ENCODE data around the gene LNP1. TPM values are rescaled to one million over a fixed set of nuclear protein-coding genes. Genes with fewer than 3 reads are reported as not detected.

LNP1 gene
- total RNA-seq, 2 experiments from 2014 or later, result 8.9 to 12.7 TPM

DNA sequence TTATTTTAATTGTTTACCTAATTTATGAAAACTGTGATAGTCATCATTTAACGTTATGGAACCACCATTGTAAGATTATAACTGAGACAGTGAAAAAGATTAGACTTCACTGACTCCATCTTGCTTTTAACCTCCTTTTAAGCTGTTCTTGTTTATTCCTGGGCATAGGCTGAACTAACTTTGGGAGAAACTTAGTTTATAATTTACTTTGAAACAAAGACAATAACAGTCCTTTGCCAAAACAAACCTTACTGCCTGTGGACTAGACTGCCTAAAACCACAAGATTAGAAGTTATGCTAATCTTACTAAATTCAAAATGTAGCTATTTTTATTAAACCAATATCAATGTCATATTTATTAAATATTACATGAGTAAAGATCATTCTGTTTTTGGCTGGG, 46.7 kb downstream of the LNP1 start:
- CTCF ChIA-PET (ENCODE audit: unreplicated experiment), result no interaction called here
- no peaks in the 10 kb centered on the region for H4K20me1 ChIP-seq (ENCODE audit: insufficient read depth, low read length)
- TF ChIP-seq, protein P1, sequence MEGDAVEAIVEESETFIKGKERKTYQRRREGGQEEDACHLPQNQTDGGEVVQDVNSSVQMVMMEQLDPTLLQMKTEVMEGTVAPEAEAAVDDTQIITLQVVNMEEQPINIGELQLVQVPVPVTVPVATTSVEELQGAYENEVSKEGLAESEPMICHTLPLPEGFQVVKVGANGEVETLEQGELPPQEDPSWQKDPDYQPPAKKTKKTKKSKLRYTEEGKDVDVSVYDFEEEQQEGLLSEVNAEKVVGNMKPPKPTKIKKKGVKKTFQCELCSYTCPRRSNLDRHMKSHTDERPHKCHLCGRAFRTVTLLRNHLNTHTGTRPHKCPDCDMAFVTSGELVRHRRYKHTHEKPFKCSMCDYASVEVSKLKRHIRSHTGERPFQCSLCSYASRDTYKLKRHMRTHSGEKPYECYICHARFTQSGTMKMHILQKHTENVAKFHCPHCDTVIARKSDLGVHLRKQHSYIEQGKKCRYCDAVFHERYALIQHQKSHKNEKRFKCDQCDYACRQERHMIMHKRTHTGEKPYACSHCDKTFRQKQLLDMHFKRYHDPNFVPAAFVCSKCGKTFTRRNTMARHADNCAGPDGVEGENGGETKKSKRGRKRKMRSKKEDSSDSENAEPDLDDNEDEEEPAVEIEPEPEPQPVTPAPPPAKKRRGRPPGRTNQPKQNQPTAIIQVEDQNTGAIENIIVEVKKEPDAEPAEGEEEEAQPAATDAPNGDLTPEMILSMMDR (conservative IDR thresholded peaks at IDR 0.05; ENCODE audit: low read length), result no peak
- TF ChIP-seq EZH2phosphoT487 (IDR thresholded peaks at IDR 0.05; ENCODE audit: borderline replicate concordance, low read depth, low read length), result no peak
- no peak overlapping the region for H3K27ac ChIP-seq (ENCODE audit: low read depth, low read length, poor library complexity, severe bottlenecking)
- POLR2A ChIA-PET, result interaction anchor here (0.6 to 2.5 kb wide), 7 partner anchors 9 to 456 kb away, joined by 3 to 8 read pairs (median 4); no protein-coding TSS in a partner anchor
- H3K4me1 ChIP-seq (ENCODE audit: insufficient read depth, low read length, poor library complexity, severe bottlenecking), result no peaks in the 10 kb centered on the region
- no peaks in the 10 kb centered on the region for H3K9me2 ChIP-seq (ENCODE audit: insufficient read depth, low read length)
- H3K9me3 ChIP-seq (ENCODE audit: low read length), result peaks cover 16% of the 10 kb centered on the region
- H3K4me3 ChIP-seq (ENCODE audit: low read depth, low read length, poor library complexity, severe bottlenecking), result no peak overlapping the region
- intact Hi-C loops (cut with micrococcal nuclease; ENCODE audit: unreplicated experiment), result no loop called here
- no TSS peak for BruUV-seq (replicated peaks)
- H3K36me3 ChIP-seq (ENCODE audit: insufficient read depth, low read length), result no peaks in the 10 kb centered on the region; the same call in 1 of the 2 replicates
- H3K4me2 ChIP-seq (ENCODE audit: low read length), result no peak overlapping the region
- no peak overlapping the region for H2AFZ ChIP-seq (ENCODE audit: low read length)
- H3K79me2 ChIP-seq (ENCODE audit: insufficient read depth, low read depth, low read length), result no peaks in the 10 kb centered on the region
- DNase-seq (ENCODE audit: low spot score), result no peak

DNA sequence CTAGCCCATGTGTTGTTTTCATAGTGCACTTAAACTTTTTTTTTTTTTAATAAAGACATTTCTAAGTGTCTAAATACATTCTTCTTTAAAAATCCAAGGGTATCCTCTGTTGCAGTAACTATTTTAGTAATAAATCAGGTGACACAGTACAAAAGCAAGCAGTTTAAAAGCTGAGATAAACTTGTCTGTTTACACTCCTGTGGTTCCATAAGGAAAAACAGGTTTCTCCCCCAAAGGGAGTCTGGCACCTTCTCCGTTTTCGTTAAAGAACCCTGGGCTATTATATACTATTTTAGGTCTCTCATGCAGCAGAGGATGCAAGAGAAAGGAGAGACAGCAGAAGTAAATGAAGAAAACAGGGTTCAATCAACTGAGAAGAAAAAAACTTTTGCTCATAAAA, 47.9 kb downstream of the LNP1 start:
- Histone ChIP-seq H3K9me2 (ENCODE audit: insufficient read depth, low read length) (no peaks in the 10 kb centered on the region), H3K4me1 (ENCODE audit: insufficient read depth, low read length, poor library complexity, severe bottlenecking) (no peaks in the 10 kb centered on the region), H3K79me2 (ENCODE audit: insufficient read depth, low read depth, low read length) (no peaks in the 10 kb centered on the region), H2AFZ (ENCODE audit: low read length) (no peak overlapping the region), H3K4me2 (ENCODE audit: low read length) (no peak overlapping the region), H4K20me1 (ENCODE audit: insufficient read depth, low read length) (no peaks in the 10 kb centered on the region), H3K36me3 (ENCODE audit: insufficient read depth, low read length) (no peaks in the 10 kb centered on the region; the same call in 1 of the 2 replicates), H3K4me3 (ENCODE audit: low read depth, low read length, poor library complexity, severe bottlenecking) (no peak overlapping the region), H3K9me3 (ENCODE audit: low read length) (peaks cover 7% of the 10 kb centered on the region), H3K27ac (ENCODE audit: low read depth, low read length, poor library complexity, severe bottlenecking) (no peak overlapping the region)
- no TSS peak for BruUV-seq (replicated peaks)
- DNase-seq (ENCODE audit: low spot score), result no peak
- CTCF ChIA-PET (ENCODE audit: unreplicated experiment), result no interaction called here
- TF ChIP-seq, protein P1 (conservative IDR thresholded peaks at IDR 0.05; ENCODE audit: low read length), result no peak
- TF ChIP-seq EZH2phosphoT487 (IDR thresholded peaks at IDR 0.05; ENCODE audit: borderline replicate concordance, low read depth, low read length), result no peak
- intact Hi-C loops (cut with micrococcal nuclease; ENCODE audit: unreplicated experiment), result no loop called here
- POLR2A ChIA-PET, result interaction anchor here (0.7 to 2.5 kb wide), 7 partner anchors 10 to 1751 kb away, joined by 3 to 8 read pairs (median 3); partner anchors contain the start of gene TMEM45A

DNA sequence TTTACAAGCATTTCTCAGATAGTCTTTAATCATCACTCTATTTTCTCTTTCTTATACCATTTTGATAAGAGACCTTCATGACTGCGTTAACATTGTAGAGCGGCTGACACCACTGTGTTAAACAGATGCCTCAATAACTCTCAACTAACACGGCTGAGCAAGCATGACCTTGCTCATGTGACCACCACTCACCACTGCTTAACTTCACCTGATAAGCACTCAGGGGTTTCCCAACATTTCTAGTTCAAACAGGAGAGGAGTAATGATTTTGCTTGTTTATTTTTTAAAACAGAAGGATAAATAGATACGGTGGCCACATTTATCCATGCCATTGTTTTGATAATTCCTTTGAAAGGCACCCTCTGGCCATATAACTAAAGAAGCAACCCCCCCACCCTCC, 53.3 kb downstream of the LNP1 start:
- ChIA-PET CTCF (ENCODE audit: unreplicated experiment) (no interaction called here), POLR2A (no interaction called here)
- DNase-seq (ENCODE audit: low spot score), result no peak
- no TSS peak for BruUV-seq (replicated peaks)
- Histone ChIP-seq H2AFZ (ENCODE audit: low read length) (no peak overlapping the region), H3K4me3 (ENCODE audit: low read depth, low read length, poor library complexity, severe bottlenecking) (no peak overlapping the region), H3K4me2 (ENCODE audit: low read length) (no peak overlapping the region), H3K27ac (ENCODE audit: low read depth, low read length, poor library complexity, severe bottlenecking) (no peak overlapping the region), H3K9me3 (ENCODE audit: low read length) (no peaks in the 10 kb centered on the region), H3K4me1 (ENCODE audit: insufficient read depth, low read length, poor library complexity, severe bottlenecking) (peaks cover 16% of the 10 kb centered on the region), H3K9me2 (ENCODE audit: insufficient read depth, low read length) (no peaks in the 10 kb centered on the region), H4K20me1 (ENCODE audit: insufficient read depth, low read length) (no peaks in the 10 kb centered on the region), H3K79me2 (ENCODE audit: insufficient read depth, low read depth, low read length) (no peaks in the 10 kb centered on the region), H3K36me3 (ENCODE audit: insufficient read depth, low read length) (no peaks in the 10 kb centered on the region)
- no peak for TF ChIP-seq EZH2phosphoT487 (IDR thresholded peaks at IDR 0.05; ENCODE audit: borderline replicate concordance, low read depth, low read length)
- TF ChIP-seq, protein P1 (conservative IDR thresholded peaks at IDR 0.05; ENCODE audit: low read length), result no peak
- intact Hi-C loops (cut with micrococcal nuclease; ENCODE audit: unreplicated experiment), result no loop called here

All from OCI-LY7 (cell line).